K562 treated with DMSO at 1 percent for 24 hours (cell line): ENCODE measurements around the gene ZNF440. TPM values are rescaled to one million over a fixed set of nuclear protein-coding genes. Genes with fewer than 3 reads are reported as not detected.

Source experiments
- total RNA-seq: library from RNA; unstranded; fragments of 300-600 nt; gene quantifications from 2 replicates; pipeline ENCODE4 v1.2.3, GENCODE V29; 2022; ENCODE audit warnings: low read depth; ENCODE audit not compliant: insufficient read depth

The ZNF440 gene
- 4.1 and 5.6 TPM in 2 replicates for total RNA-seq

GRCh38 chr19:11814029-11814699, at the start of gene ZNF440:
Gene ZNF440 (plus strand): TSS chr19:11814273. CDS start chr19:11814448, 175 bp downstream.

GRCh38 chr19:11766597-11767591, 47.2 kb upstream of the ZNF440 start, which contains the start of gene ZNF441:
Gene ZNF441 (plus strand): TSS chr19:11767000. CDS start chr19:11767194, 194 bp downstream.

GRCh38 chr19:11798391-11799330, 15.4 kb upstream of the ZNF440 start, which contains the start of gene ZNF491:
Gene ZNF491 (plus strand): TSS chr19:11798523. CDS start chr19:11805954, 7,431 bp downstream.

GRCh38 chr19:11848594-11849469, 34.8 kb downstream of the ZNF440 start, which contains the start of gene ZNF439:
Gene ZNF439 (plus strand): TSS chr19:11848726. CDS start chr19:11848868, 142 bp downstream.

Other genes with a start within 250 kb of the ZNF440 start
- gene ACP5, start 236.6 kb upstream of the ZNF440 start, total RNA-seq: 26.9 and 28.5 TPM in 2 replicates
- gene ZNF627, start 216.8 kb upstream of the ZNF440 start, total RNA-seq: 9.0 and 9.4 TPM in 2 replicates
- gene ZNF823, start 75.3 kb upstream of the ZNF440 start, total RNA-seq: 7.8 and 9.4 TPM in 2 replicates
- gene ZNF441, start 47.3 kb upstream of the ZNF440 start, total RNA-seq: 2.0 and 3.0 TPM in 2 replicates
- gene ZNF491, start 15.8 kb upstream of the ZNF440 start, total RNA-seq: 0.30 TPM in 1 of 2 replicates, not detected in the other
- gene ZNF439, start 34.5 kb downstream of the ZNF440 start, total RNA-seq: not detected in 2 replicates
- gene ZNF69, start 73.5 kb downstream of the ZNF440 start, total RNA-seq: 1.9 and 2.8 TPM in 2 replicates
- gene ZNF700, start 110.8 kb downstream of the ZNF440 start, total RNA-seq: 4.3 and 6.1 TPM in 2 replicates
- 0.51 TPM in 1 of 2 replicates, not detected in the other for gene ZNF763, start 150.8 kb downstream of the ZNF440 start, total RNA-seq
- gene ZNF433, start 221.4 kb downstream of the ZNF440 start, total RNA-seq: 3.2 and 3.9 TPM in 2 replicates
- 0.21 TPM in 1 of 2 replicates, not detected in the other for gene ZNF878, start 238.7 kb downstream of the ZNF440 start, total RNA-seq